Measurements from ENCODE around the gene BTG3. TPM values are rescaled to one million over a fixed set of nuclear protein-coding genes. Genes with fewer than 3 reads are reported as not detected.

Gene BTG3
- total and polyA plus RNA-seq, 9 donors, result 16.7 to 181 (median 24.5) TPM

GRCh38 chr21:17651526-17651925, 38.8 kb upstream of the BTG3 start:
- intact Hi-C loops (cut with DNase I), result no loop called here
- WGBS, 3 donors, result 78 to 91% (median 83%) methylated on average over 3 of the region's 3 CpGs
- Histone ChIP-seq H3K27me3 (no peaks in the 10 kb centered on the region), H3K36me3 (no peaks in the 10 kb centered on the region), H3K27ac (no peak overlapping the region), H3K4me3 (no peak overlapping the region), H3K4me1 (ENCODE audit: insufficient read depth) (no peaks in the 10 kb centered on the region), H3K9me3 (no peaks in the 10 kb centered on the region)
- no peak for DNase-seq
- TF ChIP-seq CTCF (IDR thresholded peaks at IDR 0.05), result no peak
- TF ChIP-seq EP300 (IDR thresholded peaks at IDR 0.05), result no peak
- TF ChIP-seq POLR2A (IDR thresholded peaks at IDR 0.05), result no peak

- H3K4me3 ChIP-seq, result no peak overlapping the region
- H3K27ac ChIP-seq, result no peak overlapping the region
- intact Hi-C loops (cut with DNase I), result no loop called here
- no peaks in the 10 kb centered on the region for H3K27me3 ChIP-seq
- no peak for DNase-seq
- no peaks in the 10 kb centered on the region for H3K9me3 ChIP-seq
- no peaks in the 10 kb centered on the region for H3K4me1 ChIP-seq (ENCODE audit: insufficient read depth)
- 4 to 26% (median 15%) methylated on average over 1 of the region's 1 CpG for WGBS, 3 donors
- no peak for TF ChIP-seq POLR2A (IDR thresholded peaks at IDR 0.05)
- no peak for TF ChIP-seq CTCF (IDR thresholded peaks at IDR 0.05)
- no peak for TF ChIP-seq EP300 (IDR thresholded peaks at IDR 0.05)
- H3K36me3 ChIP-seq, result no peaks in the 10 kb centered on the region
Measured at GRCh38 chr21:17650292-17650691, 37.6 kb upstream of the BTG3 start.

- Histone ChIP-seq H3K27me3 (no peaks in the 10 kb centered on the region), H3K36me3 (no peaks in the 10 kb centered on the region), H3K4me1 (ENCODE audit: insufficient read depth) (no peaks in the 10 kb centered on the region), H3K9me3 (no peaks in the 10 kb centered on the region), H3K27ac (no peak overlapping the region), H3K4me3 (no peak overlapping the region)
- TF ChIP-seq CTCF (IDR thresholded peaks at IDR 0.05) (no peak), EP300 (IDR thresholded peaks at IDR 0.05) (no peak), POLR2A (IDR thresholded peaks at IDR 0.05) (no peak)
- 76 to 90% (median 80%) methylated on average over 4 of the region's 4 CpGs for WGBS, 3 donors
- intact Hi-C loops (cut with DNase I), result no loop called here
- DNase-seq, result no peak
Measured at GRCh38 chr21:17646790-17647189, 34.1 kb upstream of the BTG3 start.

- Histone ChIP-seq H3K27me3 (no peaks in the 10 kb centered on the region), H3K9me3 (no peaks in the 10 kb centered on the region), H3K27ac (no peak overlapping the region), H3K4me1 (ENCODE audit: insufficient read depth) (no peaks in the 10 kb centered on the region), H3K36me3 (no peaks in the 10 kb centered on the region), H3K4me3 (no peak overlapping the region)
- no peak for TF ChIP-seq POLR2A (IDR thresholded peaks at IDR 0.05)
- no peak for TF ChIP-seq CTCF (IDR thresholded peaks at IDR 0.05)
- TF ChIP-seq EP300 (IDR thresholded peaks at IDR 0.05), result no peak
- intact Hi-C loops (cut with DNase I), result no loop called here
- DNase-seq, result no peak
Measured at GRCh38 chr21:17644186-17644585, 31.5 kb upstream of the BTG3 start.

GRCh38 chr21:17640821-17641220, 28.1 kb upstream of the BTG3 start:
- intact Hi-C loops (cut with DNase I), result no loop called here
- no peak overlapping the region for H3K4me3 ChIP-seq
- no peaks in the 10 kb centered on the region for H3K9me3 ChIP-seq
- WGBS, 3 donors, result 82 to 90% (median 89%) methylated on average over 2 of the region's 2 CpGs
- H3K27ac ChIP-seq, result no peak overlapping the region
- no peak for DNase-seq
- H3K27me3 ChIP-seq, result no peaks in the 10 kb centered on the region
- H3K36me3 ChIP-seq, result no peaks in the 10 kb centered on the region
- TF ChIP-seq CTCF (IDR thresholded peaks at IDR 0.05) (no peak), POLR2A (IDR thresholded peaks at IDR 0.05) (no peak), EP300 (IDR thresholded peaks at IDR 0.05) (no peak)
- H3K4me1 ChIP-seq (ENCODE audit: insufficient read depth), result no peaks in the 10 kb centered on the region
